HCT116 (cell line): ENCODE measurements around the gene NFIB. TPM values are rescaled to one million over a fixed set of nuclear protein-coding genes. Genes with fewer than 3 reads are reported as not detected.

Experiments used
- ATAC-seq: fragments of 200-7000 bp; cut with Tn5 transposase; 2 replicates; pipeline ENCODE4 v1.9.1; 2020; ENCODE audit warnings: mild to moderate bottlenecking, moderate library complexity
- BruUV-seq: library from RNA; stranded (reverse); fragments of 400-500 nt; replicated peaks from 2 replicates; lab custom pipeline; 2021; lab: Mats Ljungman, UMichigan
- CTCF ChIA-PET: fragments of 300-600 bp; sonication (Branson Sonifier 250); formaldehyde crosslinking; loops from one replicate; lab custom pipeline; 2021; ENCODE audit warnings: antibody characterized with exemption; lab: Charles Lee
- POLR2A ChIA-PET: fragments of 300-600, 350-600 bp; sonication (Branson Sonifier 250); formaldehyde crosslinking; loops from one replicate; lab custom pipeline; 2021; ENCODE audit warnings: antibody characterized with exemption; lab: Charles Lee
- RAD21 ChIA-PET, 2 experiments: fragments of 300-600 bp; sonication (Branson Sonifier 250); formaldehyde crosslinking; loops; one replicate each; lab custom pipeline; 2023; ENCODE audit warnings: low total read pairs in 2 of 2; ENCODE audit not compliant: uncharacterized antibody in 2 of 2, unreplicated experiment in 2 of 2, low non-redundant PET in 1 of 2; lab: Charles Lee
- DNase-seq: peaks from one replicate; pipeline ENCODE4 v3.0.0-alpha.2; 2010; ENCODE audit warnings: low read depth, low spot score
- H2AFZ ChIP-seq: fragments of 200-600 bp; shearing (Covaris generic), sonication (generic); 2 replicates; pipeline ENCODE4 v1.6.1; 2017; ENCODE audit warnings: low read depth, mixed run types, mixed read lengths, antibody characterized with exemption, low read length; ENCODE audit not compliant: poor library complexity, severe bottlenecking
- H3K27ac ChIP-seq: 2 replicates; pipeline ENCODE4 v1.5.1; 2012; ENCODE audit warnings: low read depth, low read length
- H3K27me3 ChIP-seq: fragments of 200-600 bp; sonication (generic); 2 replicates; pipeline ENCODE4 v1.6.1; 2016; ENCODE audit warnings: mixed run types, low read length, mixed read lengths; ENCODE audit not compliant: insufficient read depth
- H3K36me3 ChIP-seq, 2 experiments: fragments of 200-500 bp in 1 of 2; fragments of 200-600 bp in 1 of 2; sonication (Bioruptor generic) in 1 of 2; sonication (generic) in 1 of 2; 2 replicates each; pipeline versions ENCODE4 v1.5.1 to v1.6.1; 2014 to 2016; ENCODE audit warnings: low read length in 2 of 2, inconsistent platforms in 1 of 2, mixed read lengths in 1 of 2, mixed run types in 1 of 2; ENCODE audit not compliant: insufficient read depth in 2 of 2, control insufficient read depth in 1 of 2
- H3K4me1 ChIP-seq, 2 experiments: fragments of 200-600 bp in 1 of 2; sonication (generic) in 1 of 2; 2 replicates each; pipeline versions ENCODE4 v1.5.1 to v1.6.1; 2012 to 2017; ENCODE audit warnings: low read length in 2 of 2, inconsistent platforms in 1 of 2, mild to moderate bottlenecking in 1 of 2, mixed read lengths in 1 of 2, mixed run types in 1 of 2, moderate library complexity in 1 of 2; ENCODE audit not compliant: insufficient read depth in 2 of 2, control insufficient read depth in 1 of 2
- H3K4me2 ChIP-seq: fragments of 200-600 bp; sonication (generic); 2 replicates; pipeline ENCODE4 v1.6.1; 2017; ENCODE audit warnings: mixed run types, low read length, mixed read lengths
- H3K4me3 ChIP-seq, 2 experiments: fragments of 200-600 bp in 1 of 2; sonication (generic) in 1 of 2; replicated peaks in 1 of 2; 2 replicates each; pipeline ENCODE4 v1.5.1; 2011 to 2016; ENCODE audit warnings: low read length in 2 of 2, control low read depth in 1 of 2, low read depth in 1 of 2, mild to moderate bottlenecking in 1 of 2, mixed read lengths in 1 of 2, mixed run types in 1 of 2
- H3K79me2 ChIP-seq: fragments of 200-600 bp; sonication (generic); 2 replicates; pipeline ENCODE4 v1.6.1; 2017; ENCODE audit warnings: mild to moderate bottlenecking, mixed run types, low read length, moderate library complexity, mixed read lengths; ENCODE audit not compliant: insufficient read depth
- H3K9ac ChIP-seq: fragments of 200-600 bp; sonication (generic); 2 replicates; pipeline ENCODE4 v1.6.1; 2016; ENCODE audit warnings: low read length, mixed read lengths
- H3K9me2 ChIP-seq: fragments of 200-600 bp; sonication (generic), shearing (Covaris generic); 2 replicates; pipeline ENCODE4 v1.6.1; 2017; ENCODE audit warnings: mixed run types, mild to moderate bottlenecking, moderate library complexity; ENCODE audit not compliant: insufficient read depth
- H3K9me3 ChIP-seq, 2 experiments: fragments of 200-500 bp in 1 of 2; fragments of 200-600 bp in 1 of 2; sonication (Bioruptor generic) in 1 of 2; sonication (generic) in 1 of 2; 2 replicates each; pipeline ENCODE4 v1.6.1; 2014 to 2017; ENCODE audit warnings: low read length in 2 of 2, mixed read lengths in 2 of 2, inconsistent platforms in 1 of 2, low read depth in 1 of 2, mild to moderate bottlenecking in 1 of 2, mixed run types in 1 of 2, moderate library complexity in 1 of 2; ENCODE audit not compliant: control insufficient read depth in 1 of 2, insufficient read depth in 1 of 2
- H4K20me1 ChIP-seq: fragments of 200-600 bp; sonication (generic), shearing (Covaris generic); 2 replicates; pipeline ENCODE4 v1.6.1; 2017; ENCODE audit warnings: mixed run types, mild to moderate bottlenecking, moderate library complexity; ENCODE audit not compliant: insufficient read depth
- ATF3 ChIP-seq: IDR thresholded peaks from 2 replicates; pipeline ENCODE4 v1.6.1; 2012
- CBX3 ChIP-seq: IDR thresholded peaks from 2 replicates; pipeline ENCODE4 v1.6.1; 2012; ENCODE audit warnings: low read depth
- CEBPB ChIP-seq: IDR thresholded peaks from 2 replicates; pipeline ENCODE4 v1.6.1; 2012; ENCODE audit warnings: low read depth
- CTCF ChIP-seq, 3 experiments: fragments of 200-600 bp in 1 of 3; sonication (generic) in 1 of 3; IDR thresholded peaks in 2 of 3; conservative IDR thresholded peaks in 1 of 3; 2 replicates each; pipeline ENCODE4 v1.5.1; 2012 to 2017; ENCODE audit warnings: low read depth in 2 of 3, low read length in 2 of 3, antibody characterized with exemption in 1 of 3, borderline replicate concordance in 1 of 3, control low read depth in 1 of 3, mild to moderate bottlenecking in 1 of 3, mixed read lengths in 1 of 3, mixed run types in 1 of 3, moderate library complexity in 1 of 3; ENCODE audit not compliant: insufficient read depth in 1 of 3
- EGR1 ChIP-seq: IDR thresholded peaks from 2 replicates; pipeline ENCODE4 v1.6.1; 2012; ENCODE audit warnings: low read depth
- EZH2phosphoT487 ChIP-seq: fragments of 200-600 bp; IDR thresholded peaks from 2 replicates; pipeline ENCODE4 v1.6.1; 2018; ENCODE audit warnings: antibody characterized with exemption, borderline replicate concordance
- POLR2A ChIP-seq: IDR thresholded peaks from 2 replicates; pipeline ENCODE4 v1.7.0; 2011; ENCODE audit warnings: borderline replicate concordance; ENCODE audit not compliant: insufficient read depth, insufficient read length; ENCODE audit errors: extremely low read depth
- REST ChIP-seq: IDR thresholded peaks from 2 replicates; pipeline ENCODE4 v1.6.1; 2012; ENCODE audit warnings: low read depth
- YY1 ChIP-seq: IDR thresholded peaks from 2 replicates; pipeline ENCODE4 v1.6.1; 2011; ENCODE audit warnings: low read length, low read depth, moderate library complexity, mild to moderate bottlenecking; ENCODE audit not compliant: insufficient replicate concordance; ENCODE audit errors: extremely low read depth
- ZNF274 ChIP-seq: fragments of 200-500 bp; sonication (Bioruptor generic); IDR thresholded peaks from 2 replicates; pipeline ENCODE4 v1.6.1; 2014; ENCODE audit warnings: mild to moderate bottlenecking, low read depth, low read length, inconsistent platforms
- intact Hi-C: fragments of 100-400 bp; cut with micrococcal nuclease; formaldehyde crosslinking; loops from 2 replicates; pipeline ENCODE4 v1.10.0; 2022
- total RNA-seq: library from RNA; stranded (reverse); gene quantifications from one replicate; pipeline ENCODE4 v1.2.1, GENCODE V29; 2021; ENCODE audit not compliant: unreplicated experiment

NFIB gene
- total RNA-seq, 1 experiment from 2014 or later, result 6.6 TPM

GRCh38 chr9:14281876-14282275, 32.1 kb downstream of the NFIB start:
- H3K4me2 ChIP-seq, result no peak overlapping the region
- no peak for ATAC-seq
- no peak overlapping the region for H3K4me3 ChIP-seq
- H2AFZ ChIP-seq, result no peak overlapping the region
- H3K9me2 ChIP-seq, result no peaks in the 10 kb centered on the region
- intact Hi-C loops, result no loop called here
- H4K20me1 ChIP-seq, result no peaks in the 10 kb centered on the region
- H3K79me2 ChIP-seq, result no peaks in the 10 kb centered on the region
- DNase-seq, result no peak
- no peaks in the 10 kb centered on the region for H3K9me3 ChIP-seq
- CTCF ChIA-PET, result no interaction called here
- peaks cover 0 to 12% of the 10 kb centered on the region in 2 experiments; a peak in 3 of 4 replicates for H3K4me1 ChIP-seq
- H3K36me3 ChIP-seq, result no peaks in the 10 kb centered on the region
- no peak overlapping the region for H3K27ac ChIP-seq
- no peak overlapping the region for H3K9ac ChIP-seq
- peaks cover 11% of the 10 kb centered on the region; the same call in 1 of the 2 replicates for H3K27me3 ChIP-seq
- BruUV-seq, result no TSS peak
- POLR2A ChIA-PET, result no interaction called here
- no peak for TF ChIP-seq CBX3
- RAD21 ChIA-PET, result no interaction called here

- ChIA-PET POLR2A (no interaction called here), CTCF (no interaction called here), RAD21 (no interaction called here)
- no peak overlapping the region for H2AFZ ChIP-seq
- H3K36me3 ChIP-seq, result no peaks in the 10 kb centered on the region
- no TSS peak for BruUV-seq
- H3K9ac ChIP-seq, result no peak overlapping the region
- intact Hi-C loops, result no loop called here
- no peak overlapping the region for H3K4me3 ChIP-seq
- no peaks in the 10 kb centered on the region for H3K79me2 ChIP-seq
- H3K9me2 ChIP-seq, result no peaks in the 10 kb centered on the region
- no peaks in the 10 kb centered on the region for H4K20me1 ChIP-seq
- TF ChIP-seq REST (no peak), YY1 (no peak), EGR1 (no peak), CEBPB (no peak), POLR2A (no peak), ATF3 (no peak), ZNF274 (no peak), CTCF (IDR thresholded peaks at IDR 0.05 in 2 of 3, conservative IDR thresholded peaks at IDR 0.05 in 1 of 3; ENCODE audit: borderline replicate concordance in 1 of 3, insufficient read depth in 1 of 3, low read depth in 2 of 3, low read length in 2 of 3) (no peak), EZH2phosphoT487 (no peak)
- no peak overlapping the region for H3K4me2 ChIP-seq
- ATAC-seq (no peak), DNase-seq (no peak)
- H3K4me1 ChIP-seq, result peaks cover 0 to 12% of the 10 kb centered on the region in 2 experiments; a peak in 3 of 4 replicates
- H3K9me3 ChIP-seq, result no peaks in the 10 kb centered on the region
- no peak overlapping the region for H3K27ac ChIP-seq
- H3K27me3 ChIP-seq, result peaks cover 11% of the 10 kb centered on the region; the same call in 1 of the 2 replicates
Measured at GRCh38 chr9:14281136-14281795, 32.7 kb downstream of the NFIB start.
